Measurements from ENCODE around the gene ZNF654. TPM values are rescaled to one million over a fixed set of nuclear protein-coding genes. Genes with fewer than 3 reads are reported as not detected.

Gene ZNF654
- total and polyA plus RNA-seq, 9 of the 15 experiments (the other 6 are each of a cell fraction or from before 2014, with no cell fraction given), result 2.4 to 8.6 (median 5.1) TPM

GRCh38 chr3:88058581-88059379 is at the start of gene ZNF654, which contains the start of gene CGGBP1 (continued):
- TF ChIP-seq ZBTB40 (IDR thresholded peaks at IDR 0.05) (peak; percentile 92), ZBTB40 (CRISPR knock-in tag; IDR thresholded peaks at IDR 0.05) (no peak), TSC22D4 (tag; IDR thresholded peaks at IDR 0.05) (no peak), TCF7 (IDR thresholded peaks at IDR 0.05; ENCODE audit: borderline replicate concordance) (no peak), HDAC2 (IDR thresholded peaks at IDR 0.05) (no peak), TFAM (CRISPR knock-in tag; conservative IDR thresholded peaks at IDR 0.05) (no peak), HMBOX1 (IDR thresholded peaks at IDR 0.05) (peak; percentile 46; the same call in 1 of the 2 replicates), POLR2A (conservative IDR thresholded peaks at IDR 0.05) (peak; percentile 84), ZNF592 (IDR thresholded peaks at IDR 0.05) (no peak), RFX5 (IDR thresholded peaks at IDR 0.05; ENCODE audit: low read depth, low read length) (no peak), ZNF239 (CRISPR knock-in tag; IDR thresholded peaks at IDR 0.05) (no peak), ZFX (CRISPR knock-in tag; IDR thresholded peaks at IDR 0.05) (peak; percentile 92), POLR2H (tag; IDR thresholded peaks at IDR 0.05; ENCODE audit: low read depth) (peak; percentile 79), FOS (IDR thresholded peaks at IDR 0.05; ENCODE audit: extremely low read depth, insufficient read length) (peak; percentile 95), ZNF134 (CRISPR knock-in tag; conservative IDR thresholded peaks at IDR 0.05) (no peak)

All from K562 (cell line).